K562 (cell line): ENCODE measurements around the gene BLOC1S3. TPM values are rescaled to one million over a fixed set of nuclear protein-coding genes. Genes with fewer than 3 reads are reported as not detected.

Source experiments
- CC2D1A ChIP-seq: fragments of 450-650 bp; IDR thresholded peaks from 2 replicates; pipeline ENCODE4 v1.6.1; 2017; ENCODE audit warnings: mild to moderate bottlenecking
- DNMT1 ChIP-seq: fragments of 450-650 bp; IDR thresholded peaks from 2 replicates; pipeline ENCODE4 v1.6.1; 2016; ENCODE audit warnings: antibody characterized with exemption, mild to moderate bottlenecking
- DPF2 ChIP-seq: fragments of 450-650 bp; IDR thresholded peaks from 2 replicates; pipeline ENCODE4 v1.6.1; 2016
- FOXA3 ChIP-seq, 2 experiments: fragments of 450-650 bp in 1 of 2; sonication (generic) in 1 of 2; formaldehyde crosslinking; IDR thresholded peaks in 1 of 2; conservative IDR thresholded peaks in 1 of 2; 2 replicates each; pipeline versions ENCODE4 v1.4.0 to v1.8.0; 2020 to 2022; ENCODE audit warnings: mild to moderate bottlenecking in 2 of 2, missing genetic modification reagents in 1 of 2
- KAT7 ChIP-seq: sonication (generic); formaldehyde crosslinking; IDR thresholded peaks from 2 replicates; pipeline ENCODE4 v1.8.0; 2022; ENCODE audit warnings: missing genetic modification reagents, mild to moderate bottlenecking, borderline replicate concordance
- MCM7 ChIP-seq, 2 experiments: fragments of 450-650 bp; IDR thresholded peaks; 2 replicates each; pipeline ENCODE4 v1.6.1; 2016 to 2018
- MTF1 ChIP-seq: fragments of 250-450 bp; sonication (Bioruptor Pico); IDR thresholded peaks from 2 replicates; pipeline ENCODE4 v1.9.0; 2021; ENCODE audit warnings: moderate library complexity, mild to moderate bottlenecking, inconsistent platforms, borderline replicate concordance
- NCOA6 ChIP-seq: fragments of 450-650 bp; IDR thresholded peaks from 2 replicates; pipeline ENCODE4 v1.6.1; 2017; ENCODE audit warnings: mild to moderate bottlenecking
- NFIC ChIP-seq: fragments of 450-650 bp; IDR thresholded peaks from 2 replicates; pipeline ENCODE4 v1.6.1; 2017; ENCODE audit warnings: mild to moderate bottlenecking, inconsistent platforms
- NR0B1 ChIP-seq: fragments of 450-650 bp; IDR thresholded peaks from one replicate; pipeline ENCODE4 v1.6.1; 2018; ENCODE audit warnings: mild to moderate bottlenecking, moderate library complexity; ENCODE audit not compliant: partially characterized antibody
- NR2C2 ChIP-seq, 2 experiments: fragments of 200-800 bp in 1 of 2; sonication (Bioruptor generic) in 1 of 2; sonication (generic) in 1 of 2; formaldehyde crosslinking in 1 of 2; IDR thresholded peaks; 2 replicates each; pipeline versions ENCODE4 v1.6.1 to v1.8.0; 2016 to 2022; ENCODE audit warnings: mild to moderate bottlenecking in 1 of 2, missing compliant biosample characterization in 1 of 2, missing genetic modification characterization in 1 of 2, missing genetic modification reagents in 1 of 2
- PTBP1 ChIP-seq: fragments of 200-400 bp; formaldehyde crosslinking; IDR thresholded peaks from 2 replicates; pipeline ENCODE4 v1.6.1; 2017; ENCODE audit warnings: low read depth, low read length
- RBFOX2 ChIP-seq: fragments of 200-400 bp; formaldehyde crosslinking; IDR thresholded peaks from 2 replicates; pipeline ENCODE4 v1.6.1; 2017; ENCODE audit warnings: low read depth, mild to moderate bottlenecking, low read length, moderate library complexity
- RNF2 ChIP-seq: sonication (generic); IDR thresholded peaks from 2 replicates; pipeline ENCODE4 v1.6.1; 2016
- SMARCB1 ChIP-seq: IDR thresholded peaks from 2 replicates; pipeline ENCODE4 v1.6.1; 2011; ENCODE audit warnings: improper control_type of control experiment, low read depth; ENCODE audit not compliant: insufficient read length
- SMARCC2 ChIP-seq: fragments of 450-650 bp; IDR thresholded peaks from 2 replicates; pipeline ENCODE4 v1.6.1; 2017; ENCODE audit warnings: antibody characterized with exemption, moderate library complexity, mild to moderate bottlenecking, low read depth
- ZBTB1 ChIP-seq: sonication (generic); formaldehyde crosslinking; IDR thresholded peaks from 2 replicates; pipeline ENCODE4 v1.8.1; 2023; ENCODE audit warnings: missing genetic modification reagents, low read depth, mild to moderate bottlenecking, borderline replicate concordance
- ZNF184 ChIP-seq: sonication (generic); formaldehyde crosslinking; IDR thresholded peaks from 2 replicates; pipeline ENCODE4 v1.5.0; 2020; ENCODE audit warnings: missing genetic modification reagents
- ZNF274 ChIP-seq: IDR thresholded peaks from 2 replicates; pipeline ENCODE4 v1.6.1; 2011; ENCODE audit warnings: low read depth, mild to moderate bottlenecking, low read length, moderate library complexity, borderline replicate concordance
- ZNF395 ChIP-seq: fragments of 200-800 bp; sonication (Bioruptor generic); IDR thresholded peaks from 2 replicates; pipeline ENCODE4 v1.6.1; 2017; ENCODE audit warnings: missing genetic modification characterization, missing compliant biosample characterization
- ZNF592 ChIP-seq: fragments of 450-650 bp; IDR thresholded peaks from 2 replicates; pipeline ENCODE4 v1.6.1; 2017; ENCODE audit warnings: antibody characterized with exemption, mild to moderate bottlenecking
- ZNF830 ChIP-seq: fragments of 250-450 bp; sonication (Bioruptor Pico); IDR thresholded peaks from 2 replicates; pipeline ENCODE4 v1.5.0; 2021; ENCODE audit warnings: mild to moderate bottlenecking
- polyA plus RNA-seq, 8 experiments: library from polyadenylated mRNA; depleted of rRNA in 4 of 8; stranded (reverse) in 5 of 8; unstranded in 3 of 8; fragments of >200 nt; fragmentation: Nextera tagmentation in 2 of 8; fragmentation: Illumina TruSeq in 1 of 8; extraction: Ambion mirVana in 2 of 8; extraction: Trizol in 1 of 8; gene quantifications; 2 replicates each; pipeline versions ENCODE4 v1.2.1 to v1.2.3, GENCODE V29; 2011 to 2014; ENCODE audit warnings: inconsistent platforms in 1 of 8, missing spikeins in 1 of 8
- total RNA-seq, 7 experiments: library from RNA; depleted of rRNA in 6 of 7; stranded (reverse); fragments of >200 nt in 6 of 7; fragmentation: Illumina TruSeq in 2 of 7; extraction: Trizol in 2 of 7; gene quantifications; 2 replicates each; pipeline versions ENCODE4 v1.2.1 to v1.2.3, GENCODE V29; 2011 to 2021; ENCODE audit warnings: low replicate concordance in 1 of 7

BLOC1S3 gene
- total and polyA plus RNA-seq, 9 of the 15 experiments (the other 6 are each of a cell fraction or from before 2014, with no cell fraction given), result 3.9 to 20.2 (median 10.4) TPM

GRCh38 chr19:45177817-45178261 lies 745 bp upstream of the BLOC1S3 start, which contains the start of gene TRAPPC6A (continued):
- TF ChIP-seq KAT7 (CRISPR knock-in tag) (peak; percentile 54; the same call in 1 of the 2 replicates), CC2D1A (no peak), SMARCC2 (no peak), PTBP1 (no peak), NR0B1 (no peak), ZNF592 (peak; percentile 7; the same call in 1 of the 2 replicates), NFIC (no peak), DNMT1 (no peak), DPF2 (no peak), ZNF830 (CRISPR knock-in tag) (no peak), NCOA6 (no peak), NR2C2 (CRISPR knock-in tag; IDR thresholded peaks at IDR 0.05) (no peak), NR2C2 (tag; IDR thresholded peaks at IDR 0.05) (no peak), MTF1 (no peak), ZBTB1 (CRISPR knock-in tag) (peak; percentile 35; the same call in 1 of the 2 replicates), MCM7 (IDR thresholded peaks at IDR 0.05) (no peak), RBFOX2 (peak; percentile 89), RNF2 (no peak), FOXA3 (CRISPR knock-in tag; conservative IDR thresholded peaks at IDR 0.05 in 1 of 2, IDR thresholded peaks at IDR 0.05 in 1 of 2) (no peak; a peak in 1 of 4 replicates), SMARCB1 (no peak), ZNF274 (no peak), ZNF395 (CRISPR knock-in tag) (no peak; the same call in 1 of the 2 replicates), ZNF184 (CRISPR knock-in tag) (no peak)
